Mesenchymal stem cell (in vitro differentiated cells and primary cell): ENCODE results near the gene PPP2R3C.
A peak's percentile ranks its signal among the peaks of the same experiment; 100 is the strongest.
"Not testable (repeated sequence)": the region's sequence is repeated elsewhere in the genome, so short reads cannot be mapped to it uniquely, and the experiment has no call there.

ENCODE experiments used
- DNase-seq: peaks from one replicate; pipeline ENCODE4 v3.0.0-alpha.2; 2013
- H2AFZ ChIP-seq: one replicate; pipeline ENCODE4 v1.6.1; 2013; ENCODE audit warnings: low read depth, mild to moderate bottlenecking, control low read depth, inconsistent platforms, low read length, moderate library complexity
- H2AK5ac ChIP-seq: 2 replicates; pipeline ENCODE4 v1.6.1; 2013; ENCODE audit warnings: low read length, moderate library complexity, mild to moderate bottlenecking, inconsistent platforms; ENCODE audit not compliant: severe bottlenecking
- H2BK120ac ChIP-seq: one replicate; pipeline ENCODE4 v1.6.1; 2013; ENCODE audit warnings: low read depth, mild to moderate bottlenecking, inconsistent platforms, low read length, moderate library complexity
- H2BK12ac ChIP-seq, 2 experiments: one replicate each; pipeline ENCODE4 v1.6.1; 2013; ENCODE audit warnings: inconsistent platforms in 2 of 2, low read length in 2 of 2, mild to moderate bottlenecking in 2 of 2, moderate library complexity in 2 of 2, control low read depth in 1 of 2
- H2BK15ac ChIP-seq: one replicate; pipeline ENCODE4 v1.6.1; 2013; ENCODE audit warnings: mild to moderate bottlenecking, low read depth, inconsistent platforms; ENCODE audit not compliant: poor library complexity, severe bottlenecking
- H2BK5ac ChIP-seq: 2 replicates; pipeline ENCODE4 v1.6.1; 2013; ENCODE audit warnings: low read depth, mild to moderate bottlenecking, low read length, control low read depth, inconsistent platforms; ENCODE audit not compliant: poor library complexity, severe bottlenecking
- H3K14ac ChIP-seq, 2 experiments: one replicate each; pipeline ENCODE4 v1.6.1; 2013; ENCODE audit warnings: inconsistent platforms in 2 of 2, low read length in 2 of 2, control low read depth in 1 of 2, mild to moderate bottlenecking in 1 of 2, moderate library complexity in 1 of 2
- H3K18ac ChIP-seq, 2 experiments: one replicate each; pipeline ENCODE4 v1.6.1; 2013; ENCODE audit warnings: inconsistent platforms in 2 of 2, low read length in 2 of 2, control low read depth in 1 of 2, low read depth in 1 of 2, mild to moderate bottlenecking in 1 of 2
- H3K23ac ChIP-seq, 2 experiments: one replicate each; pipeline ENCODE4 v1.6.1; 2013; ENCODE audit warnings: inconsistent platforms in 2 of 2, low read length in 2 of 2, mild to moderate bottlenecking in 2 of 2, moderate library complexity in 2 of 2, control low read depth in 1 of 2
- H3K27ac ChIP-seq: 2 replicates; pipeline ENCODE4 v1.5.1; 2013; ENCODE audit warnings: mild to moderate bottlenecking, moderate library complexity, low read length, control low read depth, inconsistent platforms; ENCODE audit not compliant: poor library complexity, severe bottlenecking
- H3K27me3 ChIP-seq, 2 experiments: 2 replicates each; pipeline versions ENCODE4 v1.6.1 to v1.7.0; 2013; ENCODE audit warnings: low read length in 2 of 2, mild to moderate bottlenecking in 2 of 2, moderate library complexity in 2 of 2, control low read depth in 1 of 2, inconsistent platforms in 1 of 2; ENCODE audit not compliant: control insufficient read depth in 1 of 2, insufficient read depth in 1 of 2
- H3K36me3 ChIP-seq, 2 experiments: 2 replicates each; pipeline versions ENCODE4 v1.6.1 to v1.7.0; 2013; ENCODE audit warnings: low read length in 2 of 2, control low read depth in 1 of 2, inconsistent platforms in 1 of 2, low read depth in 1 of 2, mild to moderate bottlenecking in 1 of 2; ENCODE audit not compliant: insufficient read depth in 2 of 2, control insufficient read depth in 1 of 2
- H3K4ac ChIP-seq, 2 experiments: one replicate each; pipeline ENCODE4 v1.6.1; 2013; ENCODE audit warnings: inconsistent platforms in 2 of 2, low read length in 2 of 2, mild to moderate bottlenecking in 2 of 2, moderate library complexity in 2 of 2, control low read depth in 1 of 2, low read depth in 1 of 2
- H3K4me1 ChIP-seq: 2 replicates; pipeline ENCODE4 v1.6.1; 2013; ENCODE audit warnings: low read depth, low read length, control low read depth; ENCODE audit not compliant: control insufficient read depth, insufficient read depth
- H3K4me2 ChIP-seq: 2 replicates; pipeline ENCODE4 v1.6.1; 2013; ENCODE audit warnings: low read length, mild to moderate bottlenecking, inconsistent platforms; ENCODE audit not compliant: poor library complexity, severe bottlenecking
- H3K4me3 ChIP-seq, 2 experiments: 2 replicates each; pipeline versions ENCODE4 v1.5.1 to v1.7.0; 2013; ENCODE audit warnings: low read length in 2 of 2, mild to moderate bottlenecking in 2 of 2, control low read depth in 1 of 2, low read depth in 1 of 2; ENCODE audit not compliant: insufficient read depth in 1 of 2
- H3K79me1 ChIP-seq: replicated peaks from 2 replicates; pipeline ENCODE4 v1.6.1; 2013; ENCODE audit warnings: mild to moderate bottlenecking, control low read depth, low read length, inconsistent platforms; ENCODE audit not compliant: poor library complexity, severe bottlenecking
- H3K9ac ChIP-seq: 2 replicates; pipeline ENCODE4 v1.7.0; 2013; ENCODE audit warnings: mild to moderate bottlenecking, low read length, moderate library complexity
- H3K9me3 ChIP-seq: 2 replicates; pipeline ENCODE4 v1.7.0; 2013; ENCODE audit warnings: mild to moderate bottlenecking, low read length; ENCODE audit not compliant: control insufficient read depth
- H4K8ac ChIP-seq: one replicate; pipeline ENCODE4 v1.6.1; 2013; ENCODE audit warnings: inconsistent platforms, mild to moderate bottlenecking, low read length, moderate library complexity
- H4K91ac ChIP-seq: one replicate; pipeline ENCODE4 v1.6.1; 2013; ENCODE audit warnings: mild to moderate bottlenecking, low read length, inconsistent platforms
- WGBS: methylation state at CpG from one replicate; pipeline ENCODE4 v1.1.7; 2013; ENCODE audit warnings: mixed read lengths; 5-methylcytosine and 5-hydroxymethylcytosine counted together

The PPP2R3C gene

DNA sequence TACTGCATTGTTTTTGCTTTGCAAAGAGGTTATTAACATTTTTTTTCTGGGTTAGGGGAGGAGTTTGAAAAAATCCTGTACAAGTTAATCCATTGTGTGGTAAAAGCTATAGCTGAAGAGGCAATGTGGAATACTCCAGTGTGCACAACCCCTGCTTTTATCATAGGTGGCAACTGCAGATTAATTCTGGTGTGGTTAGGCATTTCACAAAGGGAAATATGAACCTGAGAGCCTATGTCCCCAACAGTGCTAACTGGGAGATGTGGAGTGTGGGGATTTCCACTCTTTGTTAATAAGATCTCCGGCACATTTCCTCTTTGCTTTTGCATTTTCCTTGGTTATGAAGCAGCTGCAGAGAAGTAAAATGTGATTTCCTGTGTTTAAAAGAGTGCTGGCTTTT, 34.2 kb upstream of the PPP2R3C start:
- H3K4ac ChIP-seq: peak overlapping the region in 1 of 2 experiments; percentile 37
- no peak overlapping the region for H3K4me2 ChIP-seq
- WGBS: 13% methylated on average over 1 of the region's 1 CpG
- peak overlapping the region; percentile 24 for H3K27ac ChIP-seq
- H3K14ac ChIP-seq: no peak overlapping the region
- no peak overlapping the region for H2BK15ac ChIP-seq
- peaks cover 11% of the 10 kb centered on the region for H3K79me1 ChIP-seq
- no peak overlapping the region for H4K8ac ChIP-seq
- H3K27me3 ChIP-seq: no peaks in the 10 kb centered on the region
- H2AFZ ChIP-seq: peak overlapping the region; percentile 39
- H2BK120ac ChIP-seq: peak overlapping the region; percentile 64
- H2BK5ac ChIP-seq: no peak overlapping the region
- DNase-seq: peak; percentile 84
- no peak overlapping the region for H3K23ac ChIP-seq
- peak overlapping the region in 1 of 2 experiments; percentile 63 for H2BK12ac ChIP-seq
- peak overlapping the region in 1 of 2 experiments; percentile 1 for H3K18ac ChIP-seq
- peaks cover 2% of the 10 kb centered on the region for H3K4me1 ChIP-seq
- H2AK5ac ChIP-seq: no peak overlapping the region
- peak overlapping the region; percentile 2 for H3K9ac ChIP-seq
- H3K4me3 ChIP-seq: no peak overlapping the region
- no peak overlapping the region for H4K91ac ChIP-seq
- no peaks in the 10 kb centered on the region for H3K9me3 ChIP-seq
- H3K36me3 ChIP-seq: peaks cover 4 to 9% of the 10 kb centered on the region in 2 experiments

DNA sequence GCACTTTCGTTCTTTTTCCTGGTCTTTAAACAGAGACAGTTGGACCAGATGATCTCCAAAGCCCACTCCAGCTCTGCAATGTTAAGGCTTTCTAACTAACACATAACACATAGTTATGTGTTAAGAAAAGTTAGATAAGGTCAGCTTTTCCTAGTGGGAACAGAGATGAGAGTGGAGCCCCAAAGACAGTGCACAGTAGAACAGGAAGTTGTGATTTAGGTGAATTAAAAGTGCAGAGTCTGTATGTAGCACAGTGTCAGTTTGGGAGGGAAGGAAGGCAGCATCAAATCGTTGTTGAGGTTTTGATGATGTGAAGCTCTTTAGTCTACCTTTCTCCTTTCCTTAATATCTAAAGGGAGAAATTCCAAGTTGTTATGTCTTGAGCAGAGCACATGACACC, 32.2 kb upstream of the PPP2R3C start:
- 100% methylated on average over 1 of the region's 2 CpGs for WGBS
- no peak for DNase-seq

DNA sequence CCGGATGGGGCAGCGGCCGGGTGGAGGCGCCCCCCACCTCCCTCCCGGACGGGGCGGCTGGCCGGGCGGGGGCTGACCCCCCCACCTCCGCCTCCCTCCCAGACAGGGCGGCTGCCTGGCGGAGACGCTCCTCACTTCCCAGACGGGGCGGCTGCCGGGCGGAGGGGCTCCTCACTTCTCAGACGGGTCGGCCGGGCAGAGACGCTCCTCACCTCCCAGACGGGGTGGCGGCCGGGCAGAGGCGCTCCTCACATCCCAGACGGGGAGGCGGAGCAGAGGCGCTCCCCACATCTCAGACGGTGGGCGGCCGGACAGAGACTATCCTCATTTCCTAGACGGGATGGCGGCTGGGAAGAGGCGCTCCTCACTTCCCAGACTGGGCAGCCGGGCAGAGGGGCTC, 30.7 kb upstream of the PPP2R3C start:
- H4K8ac ChIP-seq, H3K4ac ChIP-seq, H2AK5ac ChIP-seq, DNase-seq, H2AFZ ChIP-seq, H2BK12ac ChIP-seq, H3K9me3 ChIP-seq, H3K14ac ChIP-seq, H3K36me3 ChIP-seq, H3K27me3 ChIP-seq, H3K18ac ChIP-seq, H3K9ac ChIP-seq, H3K27ac ChIP-seq, H2BK15ac ChIP-seq, H4K91ac ChIP-seq, H3K23ac ChIP-seq, H3K4me3 ChIP-seq, H2BK120ac ChIP-seq, H3K4me1 ChIP-seq, H2BK5ac ChIP-seq, H3K4me2 ChIP-seq: not testable (repeated sequence)
- peaks cover 26% of the 10 kb centered on the region for H3K79me1 ChIP-seq
- over 99% methylated on average over 22 of the region's 35 CpGs for WGBS

More for the DNA sequence above, 32.2 kb upstream of the PPP2R3C start:
- Histone ChIP-seq H3K79me1 (peaks cover 20% of the 10 kb centered on the region), H3K36me3 (peaks cover 4 to 10% of the 10 kb centered on the region in 2 experiments), H3K27me3 (no peaks in the 10 kb centered on the region), H3K27ac (no peak overlapping the region), H3K4me3 (no peak overlapping the region), H2BK120ac (no peak overlapping the region), H3K9ac (no peak overlapping the region), H3K4me2 (no peak overlapping the region), H2AK5ac (no peak overlapping the region), H2BK5ac (no peak overlapping the region), H3K4me1 (peaks cover 1% of the 10 kb centered on the region), H3K23ac (no peak overlapping the region), H2AFZ (no peak overlapping the region), H2BK15ac (no peak overlapping the region), H4K8ac (no peak overlapping the region), H2BK12ac (no peak overlapping the region), H3K9me3 (no peaks in the 10 kb centered on the region), H3K4ac (no peak overlapping the region), H3K18ac (peak overlapping the region in 1 of 2 experiments; percentile 34), H3K14ac (no peak overlapping the region), H4K91ac (no peak overlapping the region)

DNA sequence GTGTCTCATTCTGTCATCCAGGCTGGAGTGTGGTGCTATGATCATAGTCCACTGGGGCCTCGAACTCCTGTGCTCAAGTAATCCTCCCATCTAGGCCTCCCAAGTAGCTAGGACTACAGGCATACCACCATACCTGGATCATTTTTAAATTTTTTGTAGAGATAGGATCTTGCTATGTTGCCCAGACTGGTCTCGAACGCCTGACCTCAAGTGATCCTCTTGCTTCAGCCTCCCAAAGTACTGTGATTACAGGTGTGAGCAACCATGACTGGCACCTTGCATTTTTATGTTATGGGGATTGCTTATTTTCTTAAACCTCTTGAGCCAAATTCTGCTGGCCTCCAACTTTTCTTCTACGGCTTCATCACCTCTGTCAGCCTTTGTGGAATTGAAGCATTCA, 27.4 kb upstream of the PPP2R3C start:
- no peak overlapping the region for H2BK5ac ChIP-seq
- peaks cover 28% of the 10 kb centered on the region for H3K79me1 ChIP-seq
- no peak overlapping the region for H2BK120ac ChIP-seq
- H3K4me3 ChIP-seq: no peak overlapping the region
- H2BK15ac ChIP-seq: no peak overlapping the region
- H3K9ac ChIP-seq: no peak overlapping the region
- H2AFZ ChIP-seq: no peak overlapping the region
- no peak overlapping the region for H3K14ac ChIP-seq
- peaks cover 5 to 10% of the 10 kb centered on the region in 2 experiments for H3K36me3 ChIP-seq
- WGBS: 90% methylated on average over 2 of the region's 4 CpGs
- H3K4ac ChIP-seq: no peak overlapping the region
- no peaks in the 10 kb centered on the region for H3K9me3 ChIP-seq
- H3K23ac ChIP-seq: no peak overlapping the region
- H2AK5ac ChIP-seq: no peak overlapping the region
- H3K27ac ChIP-seq: no peak overlapping the region
- H2BK12ac ChIP-seq: no peak overlapping the region
- H3K4me2 ChIP-seq: no peak overlapping the region
- no peak overlapping the region for H4K91ac ChIP-seq
- H3K4me1 ChIP-seq: no peaks in the 10 kb centered on the region
- H4K8ac ChIP-seq: no peak overlapping the region
- no peaks in the 10 kb centered on the region for H3K27me3 ChIP-seq
- no peak for DNase-seq
- no peak overlapping the region for H3K18ac ChIP-seq
